Measurements from ENCODE around the gene FAM200C. TPM values are rescaled to one million over a fixed set of nuclear protein-coding genes. Genes with fewer than 3 reads are reported as not detected.

The FAM200C gene
- total RNA-seq, 1 experiment from 2014 or later: 1.5 TPM

GRCh38 chr5:160432787-160433186, 32.9 kb upstream of the FAM200C start:
- H3K4me1 ChIP-seq (ENCODE audit: insufficient read depth, low read length): no peaks in the 10 kb centered on the region
- H3K36me3 ChIP-seq (ENCODE audit: low read depth, low read length): peaks cover 16% of the 10 kb centered on the region; the same call in 1 of the 2 replicates
- no peak for TF ChIP-seq CTCF (conservative IDR thresholded peaks at IDR 0.05; ENCODE audit: low read depth, low read length)
- TF ChIP-seq EZH2phosphoT487 (IDR thresholded peaks at IDR 0.05; ENCODE audit: borderline replicate concordance, low read length): no peak
- no peak for TF ChIP-seq EZH2 (IDR thresholded peaks at IDR 0.05; ENCODE audit: low read length, unreplicated experiment)
- no peak for DNase-seq
- ChIA-PET POLR2A (ENCODE audit: unreplicated experiment) (no interaction called here), CTCF (no interaction called here)
- H3K9ac ChIP-seq (ENCODE audit: low read length): no peak overlapping the region
- no peaks in the 10 kb centered on the region for H3F3A ChIP-seq (ENCODE audit: low read length, unreplicated experiment)
- no peaks in the 10 kb centered on the region for H3K9me2 ChIP-seq (replicated peaks; ENCODE audit: low read length)
- no peaks in the 10 kb centered on the region for H4K20me1 ChIP-seq (ENCODE audit: low read length)
- no peak overlapping the region for H3K27ac ChIP-seq (ENCODE audit: low read length)
- ATAC-seq: no peak
- no peak overlapping the region for H2AFZ ChIP-seq (ENCODE audit: low read length)
- intact Hi-C loops (cut with micrococcal nuclease): loop anchor here (10.0 kb wide), 1 partner anchor 352 kb away; no protein-coding TSS in a partner anchor
- no peaks in the 10 kb centered on the region for H3K79me2 ChIP-seq (ENCODE audit: low read length)
- no peak overlapping the region for H3K4me2 ChIP-seq (ENCODE audit: low read length)
- no TSS peak for BruUV-seq (replicated peaks)
- H3K9me3 ChIP-seq (ENCODE audit: low read length): no peaks in the 10 kb centered on the region
- H3K4me3 ChIP-seq (ENCODE audit: low read length): no peak overlapping the region
- no peaks in the 10 kb centered on the region for H3K27me3 ChIP-seq (ENCODE audit: low read length)

DNA sequence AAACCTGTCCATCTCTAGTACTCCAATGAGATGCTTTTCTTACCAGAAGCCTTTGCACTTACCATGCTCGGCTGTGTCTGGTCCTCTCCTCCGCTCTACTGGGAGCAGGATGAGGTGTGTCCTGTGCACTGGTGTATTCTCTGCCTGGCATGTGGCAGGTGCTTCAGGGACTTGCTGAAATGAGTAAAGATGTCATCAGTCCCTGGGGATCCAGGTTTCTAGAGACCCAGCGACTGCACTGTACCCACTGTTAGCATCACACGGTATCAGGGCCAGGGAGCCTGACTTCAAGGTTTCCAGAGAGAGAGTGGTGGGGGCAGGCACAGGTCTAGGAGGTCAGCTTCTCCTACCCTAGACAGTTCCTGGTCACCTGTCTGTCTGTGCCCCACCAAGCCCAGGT, 32.3 kb upstream of the FAM200C start:
- H3K4me3 ChIP-seq (ENCODE audit: low read length): no peak overlapping the region
- CTCF ChIA-PET: no interaction called here

More for the DNA sequence above, 32.3 kb upstream of the FAM200C start:
- H3K79me2 ChIP-seq (ENCODE audit: low read length): no peaks in the 10 kb centered on the region
- H3K9me2 ChIP-seq (replicated peaks; ENCODE audit: low read length): no peaks in the 10 kb centered on the region
- H3K27me3 ChIP-seq (ENCODE audit: low read length): no peaks in the 10 kb centered on the region
- no peaks in the 10 kb centered on the region for H4K20me1 ChIP-seq (ENCODE audit: low read length)
- DNase-seq (no peak), ATAC-seq (no peak)
- H3K4me2 ChIP-seq (ENCODE audit: low read length): no peak overlapping the region
- intact Hi-C loops (cut with micrococcal nuclease): loop anchor here (10.0 kb wide), 1 partner anchor 353 kb away; no protein-coding TSS in a partner anchor
- TF ChIP-seq EZH2phosphoT487 (IDR thresholded peaks at IDR 0.05; ENCODE audit: borderline replicate concordance, low read length) (no peak), CTCF (conservative IDR thresholded peaks at IDR 0.05; ENCODE audit: low read depth, low read length) (no peak), EZH2 (IDR thresholded peaks at IDR 0.05; ENCODE audit: low read length, unreplicated experiment) (no peak)
- H2AFZ ChIP-seq (ENCODE audit: low read length): no peak overlapping the region
- no peaks in the 10 kb centered on the region for H3F3A ChIP-seq (ENCODE audit: low read length, unreplicated experiment)
- H3K27ac ChIP-seq (ENCODE audit: low read length): no peak overlapping the region
- H3K4me1 ChIP-seq (ENCODE audit: insufficient read depth, low read length): no peaks in the 10 kb centered on the region
- no TSS peak for BruUV-seq (replicated peaks)
- H3K9ac ChIP-seq (ENCODE audit: low read length): no peak overlapping the region
- POLR2A ChIA-PET (ENCODE audit: unreplicated experiment): no interaction called here
- no peaks in the 10 kb centered on the region for H3K9me3 ChIP-seq (ENCODE audit: low read length)
- peaks cover 22% of the 10 kb centered on the region; the same call in 1 of the 2 replicates for H3K36me3 ChIP-seq (ENCODE audit: low read depth, low read length)
